ENCODE data around the gene SAMHD1. TPM values are rescaled to one million over a fixed set of nuclear protein-coding genes. Genes with fewer than 3 reads are reported as not detected.

SAMHD1 gene
- total RNA-seq, 1 experiment from 2014 or later, result 63.0 TPM

DNA sequence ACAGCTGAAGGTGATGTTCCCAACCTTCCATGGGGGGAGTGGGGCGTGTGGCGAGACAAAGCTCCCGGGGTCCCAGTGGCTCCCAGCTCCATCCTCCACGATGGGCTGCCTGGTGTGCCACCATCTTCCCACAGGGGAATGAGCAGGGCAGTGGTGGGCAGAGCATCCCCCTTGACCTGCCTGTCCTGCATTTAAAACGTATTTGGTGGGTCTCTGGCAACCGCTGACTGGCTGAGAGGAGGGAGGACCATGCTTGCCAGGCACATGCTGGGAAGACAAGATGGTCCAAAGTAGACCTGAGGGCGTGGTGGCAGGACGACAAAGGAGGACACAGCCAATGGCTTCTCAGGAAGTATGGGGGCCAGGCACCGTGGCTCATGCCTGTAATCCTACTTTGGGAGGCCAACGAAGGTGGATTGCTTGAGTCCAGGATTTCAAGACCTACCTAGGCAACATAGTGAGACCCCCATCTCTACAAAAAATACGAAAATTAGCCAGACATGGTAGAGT is 70.7 kb downstream of the SAMHD1 start:
- ChIA-PET CTCF (no interaction called here), POLR2A (no interaction called here)
- Mint-ChIP-seq H3K27me3 (ENCODE audit: insufficient read depth, unreplicated experiment) (no peaks in the 10 kb centered on the region), H3K4me1 (ENCODE audit: low read depth, unreplicated experiment) (peaks cover 7% of the 10 kb centered on the region), H3K27ac (ENCODE audit: unreplicated experiment) (no peak overlapping the region), H3K9me3 (ENCODE audit: unreplicated experiment) (no peaks in the 10 kb centered on the region), H3K4me3 (ENCODE audit: unreplicated experiment) (no peak overlapping the region), H3K36me3 (ENCODE audit: insufficient read depth, unreplicated experiment) (no peaks in the 10 kb centered on the region)
- H3K9me3 ChIP-seq, result no peaks in the 10 kb centered on the region
- TF ChIP-seq, protein P1, sequence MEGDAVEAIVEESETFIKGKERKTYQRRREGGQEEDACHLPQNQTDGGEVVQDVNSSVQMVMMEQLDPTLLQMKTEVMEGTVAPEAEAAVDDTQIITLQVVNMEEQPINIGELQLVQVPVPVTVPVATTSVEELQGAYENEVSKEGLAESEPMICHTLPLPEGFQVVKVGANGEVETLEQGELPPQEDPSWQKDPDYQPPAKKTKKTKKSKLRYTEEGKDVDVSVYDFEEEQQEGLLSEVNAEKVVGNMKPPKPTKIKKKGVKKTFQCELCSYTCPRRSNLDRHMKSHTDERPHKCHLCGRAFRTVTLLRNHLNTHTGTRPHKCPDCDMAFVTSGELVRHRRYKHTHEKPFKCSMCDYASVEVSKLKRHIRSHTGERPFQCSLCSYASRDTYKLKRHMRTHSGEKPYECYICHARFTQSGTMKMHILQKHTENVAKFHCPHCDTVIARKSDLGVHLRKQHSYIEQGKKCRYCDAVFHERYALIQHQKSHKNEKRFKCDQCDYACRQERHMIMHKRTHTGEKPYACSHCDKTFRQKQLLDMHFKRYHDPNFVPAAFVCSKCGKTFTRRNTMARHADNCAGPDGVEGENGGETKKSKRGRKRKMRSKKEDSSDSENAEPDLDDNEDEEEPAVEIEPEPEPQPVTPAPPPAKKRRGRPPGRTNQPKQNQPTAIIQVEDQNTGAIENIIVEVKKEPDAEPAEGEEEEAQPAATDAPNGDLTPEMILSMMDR (IDR thresholded peaks at IDR 0.05; ENCODE audit: insufficient read depth in 1 of 2, low read depth in 1 of 2, low read length in 1 of 2, severe bottlenecking in 1 of 2, unreplicated experiment in 1 of 2), result no peak
- H3K36me3 ChIP-seq (ENCODE audit: control insufficient read depth, insufficient read depth, low read length), result no peaks in the 10 kb centered on the region
- no TSS peak for BruUV-seq (replicated peaks)
- H3K27me3 ChIP-seq (replicated peaks; ENCODE audit: control insufficient read depth, insufficient read depth, low read length), result no peaks in the 10 kb centered on the region
- no peaks in the 10 kb centered on the region for H3K4me1 ChIP-seq
- no peak overlapping the region for H3K4me3 ChIP-seq (ENCODE audit: low read depth, low read length)
- intact Hi-C loops (cut with micrococcal nuclease; ENCODE audit: unreplicated experiment), result no loop called here
- DNase-seq, result no peak

DNA sequence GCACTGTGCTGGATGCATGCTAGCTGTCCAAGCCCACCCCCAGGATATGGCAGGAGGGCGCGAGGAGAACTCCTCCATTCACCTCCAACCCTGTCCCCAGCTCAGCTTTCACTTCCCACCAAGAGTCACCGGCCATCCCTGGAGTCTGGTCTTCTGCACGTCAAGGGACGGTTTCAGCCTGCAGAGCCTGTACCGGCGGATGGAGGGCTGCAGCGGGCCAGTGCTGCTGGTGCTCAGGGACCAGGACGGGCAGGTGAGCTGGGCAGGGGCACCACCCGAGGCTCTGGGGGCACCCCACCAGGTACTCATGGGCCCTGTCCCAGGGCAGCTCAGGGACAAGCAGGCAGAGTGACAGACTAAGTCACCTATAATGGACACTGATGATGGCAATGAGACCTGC is 72.6 kb downstream of the SAMHD1 start:
- Mint-ChIP-seq H3K27me3 (ENCODE audit: insufficient read depth, unreplicated experiment) (no peaks in the 10 kb centered on the region), H3K9me3 (ENCODE audit: unreplicated experiment) (no peaks in the 10 kb centered on the region), H3K4me1 (ENCODE audit: low read depth, unreplicated experiment) (peaks cover 12% of the 10 kb centered on the region), H3K36me3 (ENCODE audit: insufficient read depth, unreplicated experiment) (no peaks in the 10 kb centered on the region), H3K27ac (ENCODE audit: unreplicated experiment) (no peak overlapping the region), H3K4me3 (ENCODE audit: unreplicated experiment) (no peak overlapping the region)
- Histone ChIP-seq H3K9me3 (no peaks in the 10 kb centered on the region), H3K4me3 (ENCODE audit: low read depth, low read length) (no peak overlapping the region), H3K4me1 (peaks cover 2% of the 10 kb centered on the region; the same call in 1 of the 2 replicates), H3K27me3 (replicated peaks; ENCODE audit: control insufficient read depth, insufficient read depth, low read length) (no peaks in the 10 kb centered on the region), H3K36me3 (ENCODE audit: control insufficient read depth, insufficient read depth, low read length) (no peaks in the 10 kb centered on the region)
- CTCF ChIA-PET, result interaction anchor here (0.5 kb wide), 1 partner anchor 229 kb away, joined by 5 read pairs; no protein-coding TSS in a partner anchor
- TF ChIP-seq, protein P1 (IDR thresholded peaks at IDR 0.05; ENCODE audit: insufficient read depth in 1 of 2, low read depth in 1 of 2, low read length in 1 of 2, severe bottlenecking in 1 of 2, unreplicated experiment in 1 of 2), result no peak
- BruUV-seq (replicated peaks), result no TSS peak
- DNase-seq, result no peak
- intact Hi-C loops (cut with micrococcal nuclease; ENCODE audit: unreplicated experiment), result no loop called here
- POLR2A ChIA-PET, result no interaction called here

DNA sequence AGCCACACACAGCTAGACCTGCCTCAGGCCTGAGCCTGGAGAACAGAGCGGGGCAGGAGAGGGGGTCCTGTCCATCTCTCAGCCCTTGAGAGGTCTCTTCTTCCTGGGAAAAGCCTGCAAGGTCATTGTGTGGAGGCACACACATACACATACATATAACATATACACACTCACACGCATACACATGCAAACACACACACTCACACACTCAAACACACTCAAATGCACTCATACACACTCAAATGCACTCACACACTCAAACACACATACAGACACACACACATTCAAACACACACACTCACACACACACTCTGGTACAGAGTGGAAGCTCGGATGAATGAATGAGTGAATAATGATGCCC is 75.1 kb downstream of the SAMHD1 start:
- H3K4me1 Mint-ChIP-seq (ENCODE audit: low read depth, unreplicated experiment), result peaks cover 16% of the 10 kb centered on the region
- no peak overlapping the region for H3K27ac Mint-ChIP-seq (ENCODE audit: unreplicated experiment)
- Histone ChIP-seq H3K36me3 (ENCODE audit: control insufficient read depth, insufficient read depth, low read length) (no peaks in the 10 kb centered on the region), H3K9me3 (no peaks in the 10 kb centered on the region), H3K4me1 (peaks cover 11% of the 10 kb centered on the region), H3K27me3 (replicated peaks; ENCODE audit: control insufficient read depth, insufficient read depth, low read length) (no peaks in the 10 kb centered on the region), H3K4me3 (ENCODE audit: low read depth, low read length) (no peak overlapping the region)
- H3K36me3 Mint-ChIP-seq (ENCODE audit: insufficient read depth, unreplicated experiment), result no peaks in the 10 kb centered on the region
- CTCF ChIA-PET, result interaction anchor here (0.6 kb wide), 1 partner anchor 584 kb away, joined by 3 read pairs; no protein-coding TSS in a partner anchor
- TF ChIP-seq, protein P1 (IDR thresholded peaks at IDR 0.05; ENCODE audit: insufficient read depth in 1 of 2, low read depth in 1 of 2, low read length in 1 of 2, severe bottlenecking in 1 of 2, unreplicated experiment in 1 of 2), result no peak
- H3K27me3 Mint-ChIP-seq (ENCODE audit: insufficient read depth, unreplicated experiment), result no peaks in the 10 kb centered on the region
- no peak for DNase-seq
- no peak overlapping the region for H3K4me3 Mint-ChIP-seq (ENCODE audit: unreplicated experiment)
- intact Hi-C loops (cut with micrococcal nuclease; ENCODE audit: unreplicated experiment), result no loop called here
- no peaks in the 10 kb centered on the region for H3K9me3 Mint-ChIP-seq (ENCODE audit: unreplicated experiment)
- POLR2A ChIA-PET, result no interaction called here
- no TSS peak for BruUV-seq (replicated peaks)

All from Caco-2 (cell line).